Transverse colon (tissue), 4 donors: ENCODE data around the gene OSBPL2.

Experiments
- CTCF ChIP-seq, 5 experiments: fragments of 200-600 bp in 3 of 5; fragments of 450-650 bp in 2 of 5; sonication (generic) in 3 of 5; IDR thresholded peaks; 1 replicate in 2 of 5; 2 replicates in 3 of 5; pipeline ENCODE4 v1.5.1; 2016 to 2017; ENCODE audit warnings: antibody characterized with exemption in 5 of 5, inconsistent platforms in 3 of 5, mild to moderate bottlenecking in 2 of 5, moderate library complexity in 1 of 5
- EP300 ChIP-seq: sonication (generic); formaldehyde crosslinking; IDR thresholded peaks from one replicate; pipeline ENCODE4 v1.6.1; 2017; ENCODE audit warnings: antibody characterized with exemption, low read depth
- POLR2AphosphoS5 ChIP-seq, 3 donors: sonication (generic); formaldehyde crosslinking; IDR thresholded peaks; one replicate each; pipeline ENCODE4 v1.6.1; 2016; ENCODE audit warnings: antibody characterized with exemption in 3 of 3

- no peak for TF ChIP-seq CTCF (IDR thresholded peaks at IDR 0.05)
- TF ChIP-seq EP300 = no peak
- no peak for TF ChIP-seq POLR2AphosphoS5 (IDR thresholded peaks at IDR 0.05)
These were observed 8.0 kb upstream of the OSBPL2 start for GRCh38 chr20:62230276-62230675.
